ELF-1 (cell line): ENCODE results near the gene VCX.
A peak's percentile ranks its signal among the peaks of the same experiment; 100 is the strongest.
"Not testable (repeated sequence)": the region's sequence is repeated elsewhere in the genome, so short reads cannot be mapped to it uniquely, and the experiment has no call there.

Experiments used
- DNase-seq: peaks from one replicate; pipeline ENCODE4 v3.0.0-alpha.2; 2016; ENCODE audit warnings: low read depth, low spot score

VCX gene

GRCh38 chrX:7842871-7843270, at the start of gene VCX:
VCX (plus strand) TSS chrX:7843171; CDS start chrX:7843204, 33 bp downstream.
- DNase-seq = not testable (repeated sequence)

GRCh38 chrX:7798327-7798726, 44.6 kb upstream of the VCX start:
- no peak for DNase-seq

GRCh38 chrX:7801711-7802110, 41.3 kb upstream of the VCX start:
- DNase-seq = no peak

GRCh38 chrX:7815166-7815805, 27.7 kb upstream of the VCX start:
- DNase-seq = no peak

- DNase-seq = no peak
These were observed 14.4 kb upstream of the VCX start for GRCh38 chrX:7828594-7828993.

GRCh38 chrX:7841084-7841805, 1.7 kb upstream of the VCX start:
- DNase-seq = no peak

- peak; percentile 15 for DNase-seq
These were observed 9.2 kb downstream of the VCX start for GRCh38 chrX:7852166-7852565.

GRCh38 chrX:7872042-7872441, 29.1 kb downstream of the VCX start:
- DNase-seq = no peak

GRCh38 chrX:7876957-7877356, 34.0 kb downstream of the VCX start:
- DNase-seq = no peak

GRCh38 chrX:7889135-7889534, 46.2 kb downstream of the VCX start:
- DNase-seq = no peak

GRCh38 chrX:7889680-7890079, 46.7 kb downstream of the VCX start:
- DNase-seq = no peak

GRCh38 chrX:7891928-7892327, 49.0 kb downstream of the VCX start:
- DNase-seq = no peak
